Liver (tissue), 9 donors: Measurements from ENCODE around the gene HPCAL1. TPM values are rescaled to one million over a fixed set of nuclear protein-coding genes. Genes with fewer than 3 reads are reported as not detected.

Experiments
- DNase-seq: peaks from one replicate; pipeline ENCODE4 v3.0.0-alpha.2; 2017; ENCODE audit warnings: low spot score
- H3K27ac ChIP-seq, 2 donors: one replicate each; pipeline ENCODE4 v1.7.0; 2013; ENCODE audit warnings: inconsistent platforms in 2 of 2, low read length in 2 of 2, control low read depth in 1 of 2, low read depth in 1 of 2, mild to moderate bottlenecking in 1 of 2
- H3K27me3 ChIP-seq, 4 donors: one replicate each; pipeline versions ENCODE4 v1.6.1 to v1.7.0; 2013; ENCODE audit warnings: low read length in 3 of 4, inconsistent platforms in 1 of 4, mild to moderate bottlenecking in 1 of 4, moderate library complexity in 1 of 4; ENCODE audit not compliant: control insufficient read depth in 4 of 4, insufficient read depth in 4 of 4
- H3K36me3 ChIP-seq, 4 donors: one replicate each; pipeline versions ENCODE4 v1.6.1 to v1.7.0; 2013; ENCODE audit warnings: low read length in 3 of 4, mild to moderate bottlenecking in 3 of 4, low read depth in 1 of 4, moderate library complexity in 1 of 4; ENCODE audit not compliant: control insufficient read depth in 4 of 4, insufficient read depth in 3 of 4
- H3K4me1 ChIP-seq, 4 donors: one replicate each; pipeline versions ENCODE4 v1.6.1 to v1.7.0; 2013; ENCODE audit warnings: low read length in 3 of 4, mild to moderate bottlenecking in 3 of 4, moderate library complexity in 1 of 4; ENCODE audit not compliant: control insufficient read depth in 4 of 4, insufficient read depth in 4 of 4
- H3K4me3 ChIP-seq, 3 donors: one replicate each; pipeline versions ENCODE4 v1.6.1 to v1.7.0; 2013; ENCODE audit warnings: low read length in 3 of 3, control low read depth in 1 of 3, low read depth in 1 of 3, mild to moderate bottlenecking in 1 of 3
- H3K9ac ChIP-seq, 2 donors: one replicate each; pipeline ENCODE4 v1.7.0; 2013; ENCODE audit warnings: low read length in 2 of 2, mild to moderate bottlenecking in 2 of 2, moderate library complexity in 2 of 2, control low read depth in 1 of 2, low read depth in 1 of 2
- H3K9me3 ChIP-seq, 4 donors: one replicate each; pipeline versions ENCODE4 v1.6.1 to v1.7.0; 2013; ENCODE audit warnings: low read length in 3 of 4; ENCODE audit not compliant: control insufficient read depth in 4 of 4
- FOXA1 ChIP-seq: IDR thresholded peaks from 2 replicates; pipeline ENCODE4 v1.6.1; 2016; ENCODE audit warnings: antibody characterized with exemption
- FOXA2 ChIP-seq: IDR thresholded peaks from 2 replicates; pipeline ENCODE4 v1.6.1; 2016; ENCODE audit warnings: antibody characterized with exemption
- GABPA ChIP-seq, 2 donors: IDR thresholded peaks in 1 of 2; conservative IDR thresholded peaks in 1 of 2; 2 replicates each; pipeline ENCODE4 v1.6.1; 2016; ENCODE audit warnings: antibody characterized with exemption in 2 of 2, mild to moderate bottlenecking in 1 of 2, moderate library complexity in 1 of 2
- HNF4G ChIP-seq: IDR thresholded peaks from 2 replicates; pipeline ENCODE4 v1.6.1; 2016; ENCODE audit warnings: antibody characterized with exemption
- JUND ChIP-seq, 2 donors: IDR thresholded peaks; 2 replicates each; pipeline ENCODE4 v1.6.1; 2016; ENCODE audit warnings: antibody characterized with exemption in 2 of 2
- RXRA ChIP-seq, 2 donors: IDR thresholded peaks; 2 replicates each; pipeline ENCODE4 v1.6.1; 2017 to 2018; ENCODE audit warnings: antibody characterized with exemption in 2 of 2, mild to moderate bottlenecking in 1 of 2
- SP1 ChIP-seq: IDR thresholded peaks from 2 replicates; pipeline ENCODE4 v1.6.1; 2018; ENCODE audit warnings: antibody characterized with exemption, mild to moderate bottlenecking
- TAF1 ChIP-seq: conservative IDR thresholded peaks from 2 replicates; pipeline ENCODE4 v1.6.1; 2016; ENCODE audit warnings: antibody characterized with exemption, mild to moderate bottlenecking
- WGBS: extraction: QIAGEN DNeasy Blood & Tissue Kit; methylation state at CpG from one replicate; pipeline ENCODE4 v1.1.7; 2013; 5-methylcytosine and 5-hydroxymethylcytosine counted together
- polyA plus RNA-seq, 2 donors: library from polyadenylated mRNA; stranded (reverse) in 1 of 2; unstranded in 1 of 2; fragments of 200-250 nt in 1 of 2; fragments of >200 nt in 1 of 2; fragmentation: Nextera tagmentation in 1 of 2; extraction: Ambion mirVana in 1 of 2; gene quantifications; one replicate each; pipeline versions ENCODE4 v1.2.1 to v1.2.3, GENCODE V29; 2013 to 2015
- total RNA-seq, 2 donors: library from RNA; depleted of rRNA; stranded (reverse); fragments of >200 nt; gene quantifications; one replicate each; pipeline ENCODE4 v1.2.3, GENCODE V29; 2014
- TF ChIP-seq, protein P1 (sequence below): IDR thresholded peaks from 2 replicates; pipeline ENCODE4 v1.6.1; 2016; ENCODE audit warnings: antibody characterized with exemption
- TF ChIP-seq, protein P2 (sequence below): IDR thresholded peaks from 2 replicates; pipeline ENCODE4 v1.6.1; 2016; ENCODE audit warnings: antibody characterized with exemption, mild to moderate bottlenecking
- TF ChIP-seq, protein P3 (sequence below): IDR thresholded peaks from 2 replicates; pipeline ENCODE4 v1.6.1; 2016; ENCODE audit warnings: antibody characterized with exemption
- TF ChIP-seq, protein P4 (sequence below): fragments of 150-350 bp; IDR thresholded peaks from 2 replicates; pipeline ENCODE4 v1.5.1; 2017; ENCODE audit warnings: improper control_type of control experiment, low read depth, low read length; ENCODE audit not compliant: missing input control
- TF ChIP-seq, protein P5 (sequence below): IDR thresholded peaks from 2 replicates; pipeline ENCODE4 v1.6.1; 2016; ENCODE audit warnings: antibody characterized with exemption
- donor health status: healthy.
- donor health status: healthy.
- donor health status: healthy.
- donor health status: healthy.
- donor health status: healthy.

HPCAL1 gene
- total and polyA plus RNA-seq, 4 donors: 17.3 to 27.9 (median 22.9) TPM

DNA sequence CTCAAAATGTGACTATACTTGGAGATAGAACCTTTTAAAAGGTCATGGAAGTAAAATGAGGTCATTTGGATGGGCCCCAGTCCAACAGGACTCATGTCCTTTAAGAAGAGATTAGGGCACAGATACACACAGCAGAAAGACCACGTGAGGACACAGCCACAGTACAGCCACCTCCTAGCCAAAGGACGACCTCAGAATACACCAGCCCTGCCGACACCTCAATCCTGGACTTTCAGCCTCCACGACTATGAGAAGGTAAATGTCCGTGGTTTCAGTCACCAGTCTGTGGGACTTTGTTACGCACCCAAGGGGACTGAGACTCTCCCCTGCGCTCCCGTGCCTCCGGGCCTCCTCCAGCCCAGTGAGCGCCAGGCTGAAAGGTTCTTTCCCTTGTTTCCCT is 30.2 kb upstream of the HPCAL1 start:
- no peak overlapping the region for H3K27ac ChIP-seq
- H3K4me3 ChIP-seq: no peak overlapping the region
- 93% methylated on average over 10 of the region's 10 CpGs for WGBS
- no peaks in the 10 kb centered on the region for H3K27me3 ChIP-seq
- H3K36me3 ChIP-seq: no peaks in the 10 kb centered on the region
- no peaks in the 10 kb centered on the region for H3K9me3 ChIP-seq
- peaks cover 4 to 27% (median 24%) of the 10 kb centered on the region in 4 donors for H3K4me1 ChIP-seq
- no peak for DNase-seq
- no peak overlapping the region for H3K9ac ChIP-seq
- no peak for TF ChIP-seq TAF1
- no peak for TF ChIP-seq FOXA2
- TF ChIP-seq, protein P1, sequence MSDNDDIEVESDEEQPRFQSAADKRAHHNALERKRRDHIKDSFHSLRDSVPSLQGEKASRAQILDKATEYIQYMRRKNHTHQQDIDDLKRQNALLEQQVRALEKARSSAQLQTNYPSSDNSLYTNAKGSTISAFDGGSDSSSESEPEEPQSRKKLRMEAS: no peak
- TF ChIP-seq HNF4G: no peak
- no peak for TF ChIP-seq SP1
- TF ChIP-seq, protein P2, sequence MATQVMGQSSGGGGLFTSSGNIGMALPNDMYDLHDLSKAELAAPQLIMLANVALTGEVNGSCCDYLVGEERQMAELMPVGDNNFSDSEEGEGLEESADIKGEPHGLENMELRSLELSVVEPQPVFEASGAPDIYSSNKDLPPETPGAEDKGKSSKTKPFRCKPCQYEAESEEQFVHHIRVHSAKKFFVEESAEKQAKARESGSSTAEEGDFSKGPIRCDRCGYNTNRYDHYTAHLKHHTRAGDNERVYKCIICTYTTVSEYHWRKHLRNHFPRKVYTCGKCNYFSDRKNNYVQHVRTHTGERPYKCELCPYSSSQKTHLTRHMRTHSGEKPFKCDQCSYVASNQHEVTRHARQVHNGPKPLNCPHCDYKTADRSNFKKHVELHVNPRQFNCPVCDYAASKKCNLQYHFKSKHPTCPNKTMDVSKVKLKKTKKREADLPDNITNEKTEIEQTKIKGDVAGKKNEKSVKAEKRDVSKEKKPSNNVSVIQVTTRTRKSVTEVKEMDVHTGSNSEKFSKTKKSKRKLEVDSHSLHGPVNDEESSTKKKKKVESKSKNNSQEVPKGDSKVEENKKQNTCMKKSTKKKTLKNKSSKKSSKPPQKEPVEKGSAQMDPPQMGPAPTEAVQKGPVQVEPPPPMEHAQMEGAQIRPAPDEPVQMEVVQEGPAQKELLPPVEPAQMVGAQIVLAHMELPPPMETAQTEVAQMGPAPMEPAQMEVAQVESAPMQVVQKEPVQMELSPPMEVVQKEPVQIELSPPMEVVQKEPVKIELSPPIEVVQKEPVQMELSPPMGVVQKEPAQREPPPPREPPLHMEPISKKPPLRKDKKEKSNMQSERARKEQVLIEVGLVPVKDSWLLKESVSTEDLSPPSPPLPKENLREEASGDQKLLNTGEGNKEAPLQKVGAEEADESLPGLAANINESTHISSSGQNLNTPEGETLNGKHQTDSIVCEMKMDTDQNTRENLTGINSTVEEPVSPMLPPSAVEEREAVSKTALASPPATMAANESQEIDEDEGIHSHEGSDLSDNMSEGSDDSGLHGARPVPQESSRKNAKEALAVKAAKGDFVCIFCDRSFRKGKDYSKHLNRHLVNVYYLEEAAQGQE: no peak
- TF ChIP-seq, protein P3, sequence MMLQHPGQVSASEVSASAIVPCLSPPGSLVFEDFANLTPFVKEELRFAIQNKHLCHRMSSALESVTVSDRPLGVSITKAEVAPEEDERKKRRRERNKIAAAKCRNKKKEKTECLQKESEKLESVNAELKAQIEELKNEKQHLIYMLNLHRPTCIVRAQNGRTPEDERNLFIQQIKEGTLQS: no peak
- TF ChIP-seq JUND (IDR thresholded peaks at IDR 0.05): no peak
- TF ChIP-seq, protein P4, sequence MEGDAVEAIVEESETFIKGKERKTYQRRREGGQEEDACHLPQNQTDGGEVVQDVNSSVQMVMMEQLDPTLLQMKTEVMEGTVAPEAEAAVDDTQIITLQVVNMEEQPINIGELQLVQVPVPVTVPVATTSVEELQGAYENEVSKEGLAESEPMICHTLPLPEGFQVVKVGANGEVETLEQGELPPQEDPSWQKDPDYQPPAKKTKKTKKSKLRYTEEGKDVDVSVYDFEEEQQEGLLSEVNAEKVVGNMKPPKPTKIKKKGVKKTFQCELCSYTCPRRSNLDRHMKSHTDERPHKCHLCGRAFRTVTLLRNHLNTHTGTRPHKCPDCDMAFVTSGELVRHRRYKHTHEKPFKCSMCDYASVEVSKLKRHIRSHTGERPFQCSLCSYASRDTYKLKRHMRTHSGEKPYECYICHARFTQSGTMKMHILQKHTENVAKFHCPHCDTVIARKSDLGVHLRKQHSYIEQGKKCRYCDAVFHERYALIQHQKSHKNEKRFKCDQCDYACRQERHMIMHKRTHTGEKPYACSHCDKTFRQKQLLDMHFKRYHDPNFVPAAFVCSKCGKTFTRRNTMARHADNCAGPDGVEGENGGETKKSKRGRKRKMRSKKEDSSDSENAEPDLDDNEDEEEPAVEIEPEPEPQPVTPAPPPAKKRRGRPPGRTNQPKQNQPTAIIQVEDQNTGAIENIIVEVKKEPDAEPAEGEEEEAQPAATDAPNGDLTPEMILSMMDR: no peak

DNA sequence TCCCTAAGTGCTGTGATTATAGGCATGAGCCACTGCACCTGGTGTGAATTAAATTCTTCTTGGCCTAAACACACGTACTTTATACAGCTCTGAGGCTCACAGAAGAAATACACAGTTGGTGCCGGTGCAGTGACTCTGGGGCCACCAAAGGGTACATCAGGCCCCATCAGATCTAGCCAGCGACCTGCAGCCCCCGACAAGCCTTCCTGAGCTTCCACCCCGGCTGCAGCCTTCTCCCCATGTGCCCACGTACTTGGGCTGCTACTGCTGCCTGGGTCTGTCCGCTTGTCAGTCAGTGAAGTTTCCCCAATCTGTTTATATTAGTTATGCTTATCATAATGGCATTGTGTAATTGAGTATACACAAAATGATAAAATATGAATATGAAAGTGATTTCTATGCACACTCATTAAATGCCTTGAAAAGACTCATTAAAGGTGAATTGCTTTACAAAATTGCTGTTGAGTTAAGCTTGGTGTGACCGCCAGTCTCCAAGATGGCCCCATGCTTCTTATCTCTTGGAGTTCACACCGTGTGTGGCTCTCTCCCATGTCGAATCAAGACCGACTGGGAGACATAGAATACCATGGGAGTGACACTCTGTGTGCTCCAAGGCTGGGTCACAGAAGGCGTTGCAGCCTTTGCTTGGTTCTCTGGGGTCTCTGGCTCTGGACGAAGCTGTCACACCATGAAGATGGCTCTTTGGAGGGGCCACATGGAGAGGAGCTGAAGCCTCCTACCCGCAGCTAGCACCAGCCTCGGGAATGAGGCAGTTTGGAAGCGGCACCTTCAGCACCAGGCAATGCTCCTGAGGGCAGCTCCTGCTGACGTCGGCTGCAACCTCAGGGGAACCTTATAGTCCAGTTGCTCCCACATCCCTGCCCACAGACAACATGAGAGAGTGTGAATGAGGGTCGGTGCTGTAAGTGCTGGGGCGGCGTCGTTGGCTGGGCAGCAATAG is 29.2 kb upstream of the HPCAL1 start:
- Histone ChIP-seq H3K9me3 (no peaks in the 10 kb centered on the region), H3K4me1 (peaks cover 6 to 36% (median 29%) of the 10 kb centered on the region in 4 donors), H3K27me3 (no peaks in the 10 kb centered on the region), H3K4me3 (no peak overlapping the region), H3K27ac (no peak overlapping the region), H3K9ac (no peak overlapping the region), H3K36me3 (no peaks in the 10 kb centered on the region)
- no peak for TF ChIP-seq RXRA (IDR thresholded peaks at IDR 0.05)
- TF ChIP-seq TAF1: no peak
- no peak for TF ChIP-seq JUND (IDR thresholded peaks at IDR 0.05)
- TF ChIP-seq, protein P5, sequence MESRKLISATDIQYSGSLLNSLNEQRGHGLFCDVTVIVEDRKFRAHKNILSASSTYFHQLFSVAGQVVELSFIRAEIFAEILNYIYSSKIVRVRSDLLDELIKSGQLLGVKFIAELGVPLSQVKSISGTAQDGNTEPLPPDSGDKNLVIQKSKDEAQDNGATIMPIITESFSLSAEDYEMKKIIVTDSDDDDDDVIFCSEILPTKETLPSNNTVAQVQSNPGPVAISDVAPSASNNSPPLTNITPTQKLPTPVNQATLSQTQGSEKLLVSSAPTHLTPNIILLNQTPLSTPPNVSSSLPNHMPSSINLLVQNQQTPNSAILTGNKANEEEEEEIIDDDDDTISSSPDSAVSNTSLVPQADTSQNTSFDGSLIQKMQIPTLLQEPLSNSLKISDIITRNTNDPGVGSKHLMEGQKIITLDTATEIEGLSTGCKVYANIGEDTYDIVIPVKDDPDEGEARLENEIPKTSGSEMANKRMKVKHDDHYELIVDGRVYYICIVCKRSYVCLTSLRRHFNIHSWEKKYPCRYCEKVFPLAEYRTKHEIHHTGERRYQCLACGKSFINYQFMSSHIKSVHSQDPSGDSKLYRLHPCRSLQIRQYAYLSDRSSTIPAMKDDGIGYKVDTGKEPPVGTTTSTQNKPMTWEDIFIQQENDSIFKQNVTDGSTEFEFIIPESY: no peak
- no peak for TF ChIP-seq GABPA (IDR thresholded peaks at IDR 0.05 in 1 of 2, conservative IDR thresholded peaks at IDR 0.05 in 1 of 2)
- no peak for TF ChIP-seq FOXA1
- TF ChIP-seq FOXA2: no peak
- no peak for DNase-seq
- WGBS: 92% methylated on average over 22 of the region's 22 CpGs
